Activated T-cell treated with anti-CD3 and anti-CD28 coated beads for 1 hour (primary cell): ENCODE results near the gene LOXHD1.

Source experiments
- DNase-seq: peaks from one replicate; pipeline ENCODE4 v3.0.0-alpha.2; 2020; ENCODE audit warnings: low read depth

The LOXHD1 gene

GRCh38 chr18:46478796-46479195 lies 178.2 kb downstream of the LOXHD1 start:
- DNase-seq: no peak

- no peak for DNase-seq
These were observed 179.5 kb downstream of the LOXHD1 start for GRCh38 chr18:46477425-46478011.

GRCh38 chr18:46475390-46475752 lies 181.6 kb downstream of the LOXHD1 start:
- DNase-seq: no peak

- DNase-seq: no peak
These were observed 182.3 kb downstream of the LOXHD1 start for GRCh38 chr18:46474487-46475389.

GRCh38 chr18:46471809-46472498 lies 185.1 kb downstream of the LOXHD1 start:
- no peak for DNase-seq

- no peak for DNase-seq
These were observed 186.3 kb downstream of the LOXHD1 start for GRCh38 chr18:46470714-46471113.

- no peak for DNase-seq
These were observed 187.7 kb downstream of the LOXHD1 start for GRCh38 chr18:46469186-46469915.

- no peak for DNase-seq
These were observed 188.4 kb downstream of the LOXHD1 start for GRCh38 chr18:46468426-46469180.

- DNase-seq: no peak
These were observed 190.5 kb downstream of the LOXHD1 start for GRCh38 chr18:46466234-46467160.

GRCh38 chr18:46464926-46465655 lies 191.9 kb downstream of the LOXHD1 start:
- no peak for DNase-seq

GRCh38 chr18:46462523-46462922 lies 194.5 kb downstream of the LOXHD1 start:
- DNase-seq: no peak

- no peak for DNase-seq
These were observed 195.0 kb downstream of the LOXHD1 start for GRCh38 chr18:46461993-46462392.

- DNase-seq: no peak
These were observed 196.3 kb downstream of the LOXHD1 start for GRCh38 chr18:46460754-46461153.

- no peak for DNase-seq
These were observed 197.1 kb downstream of the LOXHD1 start for GRCh38 chr18:46459789-46460455.

GRCh38 chr18:46458472-46458871 lies 198.5 kb downstream of the LOXHD1 start:
- DNase-seq: no peak

- no peak for DNase-seq
These were observed 200.3 kb downstream of the LOXHD1 start for GRCh38 chr18:46456691-46457090.

- DNase-seq: no peak
These were observed 204.2 kb downstream of the LOXHD1 start for GRCh38 chr18:46452820-46453219.

GRCh38 chr18:46449499-46449898 lies 207.5 kb downstream of the LOXHD1 start:
- DNase-seq: no peak

GRCh38 chr18:46449033-46449432 lies 208.0 kb downstream of the LOXHD1 start:
- DNase-seq: no peak
